Activated CD8-positive, alpha-beta memory T cell treated with anti-CD3 and anti-CD28 coated beads, Interleukin-2, amount 50 U/mL, for 1 hour (primary cell): ENCODE measurements around the gene DARS1.

ENCODE experiments used
- DNase-seq: peaks from one replicate; pipeline ENCODE4 v3.0.0-alpha.2; 2020; ENCODE audit errors: extremely low read depth

Gene DARS1

DNA sequence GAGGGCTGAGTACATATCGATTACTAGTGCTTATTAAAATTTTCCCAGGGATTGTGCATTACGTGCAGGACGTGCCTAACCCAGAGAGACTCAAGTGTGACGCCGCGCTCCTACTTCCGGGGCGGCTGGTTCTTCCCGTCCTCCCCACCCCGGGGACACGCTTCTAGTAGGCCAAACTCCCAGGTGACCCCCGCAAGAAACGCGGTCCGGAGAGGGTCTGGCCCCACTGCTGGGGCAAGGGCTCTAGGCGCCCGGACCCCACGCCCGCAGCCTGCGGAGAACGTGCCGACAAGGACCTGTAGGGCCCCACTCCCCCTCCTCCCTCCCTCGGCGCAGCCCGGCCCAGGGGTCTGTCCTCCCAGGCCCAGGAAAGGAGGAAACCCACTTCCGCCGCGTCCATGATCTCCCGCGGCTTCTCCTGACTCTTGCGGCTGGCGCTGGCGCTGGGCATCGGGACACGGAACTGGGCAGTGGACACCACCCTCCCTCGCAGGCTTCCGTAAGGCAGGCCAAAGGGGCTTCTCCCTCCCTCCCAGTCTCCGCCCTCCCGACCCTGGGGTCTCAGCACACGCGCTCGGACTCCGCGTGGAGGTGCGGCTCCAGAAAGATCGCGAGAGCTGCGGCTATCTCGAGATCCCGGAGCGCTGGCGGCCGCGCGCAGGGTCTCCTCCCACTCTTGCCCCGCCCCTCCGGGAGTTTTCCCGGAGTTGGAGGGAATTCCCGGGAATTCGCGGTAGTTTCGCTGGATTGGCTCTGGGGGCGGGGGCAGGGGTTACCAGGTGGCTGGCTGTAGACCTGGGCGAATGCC, at the start of gene DARS1:
DARS1 (minus strand) TSS at position 609 of the 808 bp plus-strand sequence; CDS start at position 451, 158 bp downstream.
- DNase-seq = no peak

DNA sequence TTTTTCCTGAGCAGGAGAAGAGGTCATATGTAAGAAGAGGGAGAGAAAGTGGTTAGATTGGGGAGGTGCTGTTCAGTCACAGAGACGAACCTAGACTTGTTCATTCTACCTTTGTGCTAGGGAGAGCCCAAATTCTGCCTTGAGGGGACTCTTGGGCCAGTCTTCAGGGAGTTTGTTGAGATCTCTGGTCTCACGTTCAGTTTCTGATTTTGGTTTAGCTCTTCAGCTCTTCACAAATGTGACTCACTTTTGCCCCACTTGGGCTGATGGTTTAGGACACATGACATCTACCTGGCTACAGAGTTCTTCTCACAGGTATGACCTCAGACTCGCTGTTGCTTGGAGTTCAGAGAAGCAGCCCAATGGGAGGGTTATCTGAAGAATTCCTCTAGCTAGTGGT, 49.2 kb upstream of the DARS1 start:
- no peak for DNase-seq

DNA sequence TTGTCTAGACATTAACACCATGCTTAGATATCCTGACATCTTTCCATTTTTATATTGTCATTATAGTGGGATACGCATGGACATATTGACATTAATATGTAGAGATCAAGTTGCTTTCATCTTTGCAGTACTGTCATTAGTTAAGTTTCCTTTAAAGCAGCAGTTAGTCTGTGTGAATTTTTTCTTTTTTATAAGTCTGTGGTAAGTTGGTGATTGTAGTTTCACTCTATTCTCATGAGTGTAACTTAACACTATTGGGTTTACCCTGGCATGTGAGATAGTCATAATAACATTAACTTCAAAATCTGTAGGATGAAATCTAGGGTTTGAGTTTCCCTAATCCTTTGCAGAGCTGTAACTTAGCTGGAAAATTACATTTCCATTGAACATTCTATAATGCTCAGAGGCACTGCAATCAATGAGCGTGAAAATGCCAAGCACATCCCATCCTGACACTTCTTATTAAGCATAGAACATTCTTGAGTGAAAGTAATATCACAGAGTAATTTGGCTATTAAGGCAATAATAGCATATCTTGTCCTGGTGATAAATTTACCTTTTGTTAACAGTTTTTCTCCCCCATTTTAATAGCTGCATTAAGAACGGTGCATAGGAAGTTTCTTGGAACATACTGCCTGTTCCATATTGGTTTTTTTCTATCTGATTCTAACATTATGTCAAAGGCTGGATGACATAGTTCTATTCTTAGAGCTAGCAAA, 47.5 kb upstream of the DARS1 start:
- DNase-seq = no peak

- no peak for DNase-seq
These were observed 46.8 kb upstream of the DARS1 start for GRCh38 chr2:136032192-136032591.

- no peak for DNase-seq
These were observed 46.3 kb upstream of the DARS1 start for GRCh38 chr2:136031711-136032110.

DNA sequence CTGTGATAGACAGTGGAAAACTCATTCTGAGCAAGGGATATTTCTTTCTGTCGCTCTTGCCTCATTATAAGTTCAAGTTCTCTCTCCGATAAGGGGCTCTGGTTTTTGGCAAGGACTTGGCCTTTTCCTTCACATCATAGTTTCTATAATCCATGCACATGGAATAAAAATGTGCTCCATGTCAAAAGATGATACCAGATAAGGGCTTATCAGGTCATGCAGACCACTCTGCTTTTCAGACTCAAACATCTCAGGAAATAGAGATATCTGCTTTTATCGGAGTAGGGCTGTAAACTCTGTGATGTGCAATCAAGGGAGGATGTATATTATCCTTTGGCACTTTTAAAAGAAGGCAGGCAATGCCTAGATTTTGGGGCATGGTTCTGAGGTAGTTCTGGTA, 45.0 kb upstream of the DARS1 start:
- no peak for DNase-seq

DNA sequence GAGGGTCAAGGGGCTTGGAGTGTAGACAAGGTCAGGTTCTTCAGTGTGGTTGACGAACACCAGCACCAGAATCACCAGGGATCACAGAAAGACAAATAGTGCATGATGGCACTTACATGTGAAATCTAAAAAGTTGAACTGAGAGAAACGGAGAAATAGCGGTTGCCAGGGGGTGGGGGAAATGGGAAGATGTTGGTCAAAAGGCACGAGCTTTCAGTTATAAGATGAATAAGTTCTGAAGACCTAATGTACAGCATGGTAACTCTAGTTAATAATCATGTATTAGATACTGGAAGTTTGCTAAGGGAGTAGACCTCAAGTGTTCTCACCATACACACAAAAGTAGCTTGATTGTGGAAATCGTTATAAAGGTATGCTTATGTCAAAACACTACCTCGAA, 43.7 kb upstream of the DARS1 start:
- DNase-seq = no peak

DNA sequence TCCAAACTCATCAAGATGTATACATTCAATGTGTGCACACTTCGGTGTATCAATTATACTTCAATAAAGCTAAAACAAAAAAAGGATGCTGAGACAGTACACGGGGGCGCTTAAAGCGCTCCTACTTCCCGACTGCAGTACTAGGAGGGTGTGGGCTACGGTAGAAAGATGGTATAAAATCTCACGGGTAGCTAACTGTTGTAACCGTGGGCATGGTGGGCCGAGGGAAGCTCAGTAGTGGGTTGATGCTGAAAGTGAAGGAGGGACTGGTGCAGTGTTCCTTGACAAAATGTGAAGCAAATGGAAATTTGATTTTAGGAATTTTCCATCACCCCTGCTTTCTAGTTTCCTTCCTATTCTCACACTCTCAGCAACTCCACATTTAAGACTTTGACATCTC, 42.6 kb upstream of the DARS1 start:
- no peak for DNase-seq

DNA sequence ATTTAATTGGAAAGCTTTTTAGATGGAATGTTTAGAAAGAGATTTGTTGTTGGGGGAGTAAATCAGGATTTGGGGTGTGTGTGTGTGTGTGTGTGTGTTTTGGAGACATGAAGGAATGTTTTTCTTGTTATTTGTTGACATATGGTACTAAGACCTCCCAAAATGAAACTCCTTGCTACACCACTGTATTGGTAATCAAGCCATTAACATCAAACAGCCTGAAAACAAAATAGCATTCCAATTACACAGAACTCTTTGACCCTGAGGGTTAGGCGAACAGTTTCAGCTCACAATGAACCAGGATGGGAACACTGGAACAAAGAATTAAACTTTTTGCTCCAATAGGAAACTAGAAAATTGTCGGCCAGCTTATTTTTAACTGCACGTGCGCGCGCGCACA, 41.7 kb upstream of the DARS1 start:
- no peak for DNase-seq

GRCh38 chr2:136025057-136025973, 39.9 kb upstream of the DARS1 start:
- DNase-seq = no peak

DNA sequence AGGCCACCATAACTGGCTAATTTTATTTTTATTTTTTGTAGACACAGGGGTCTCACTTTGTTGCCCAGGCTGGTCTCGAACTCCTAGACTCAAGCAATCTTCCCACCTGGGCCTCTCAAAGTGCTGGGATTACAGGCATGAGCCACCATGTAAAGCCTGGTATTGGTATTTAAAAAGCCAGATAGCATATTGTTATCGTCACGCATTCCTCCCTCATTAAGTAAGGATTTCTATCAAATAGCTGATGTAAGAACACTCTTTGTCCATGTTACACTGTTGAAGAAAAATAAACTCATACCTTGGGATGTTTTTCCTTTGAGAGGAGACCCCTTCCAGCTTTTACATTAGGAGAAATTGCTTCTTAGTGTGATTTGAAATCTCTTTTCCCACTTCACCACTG, 39.2 kb upstream of the DARS1 start:
- DNase-seq = no peak

DNA sequence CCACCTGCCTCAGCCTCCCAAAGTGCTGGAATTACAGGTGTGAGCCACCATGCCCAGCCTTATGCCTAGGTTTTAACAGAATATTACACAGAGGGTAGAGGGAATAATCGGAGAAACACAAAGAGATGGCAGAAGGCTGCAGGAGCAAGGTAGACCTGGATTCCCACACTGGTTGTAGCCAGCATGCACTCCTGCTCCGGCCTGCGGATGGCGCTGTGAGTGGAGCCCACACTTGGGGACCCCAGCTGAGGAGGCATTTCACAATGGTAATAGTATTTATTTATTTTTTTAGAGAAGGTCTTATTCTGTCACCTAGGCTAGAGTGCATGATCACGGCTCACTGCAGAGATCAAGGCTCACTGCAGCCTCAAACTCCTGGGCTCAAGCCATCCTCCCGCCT, 38.8 kb upstream of the DARS1 start:
- no peak for DNase-seq

- no peak for DNase-seq
These were observed 38.0 kb upstream of the DARS1 start for GRCh38 chr2:136023416-136023815.

- no peak for DNase-seq
These were observed 37.1 kb upstream of the DARS1 start for GRCh38 chr2:136022396-136023146.

DNA sequence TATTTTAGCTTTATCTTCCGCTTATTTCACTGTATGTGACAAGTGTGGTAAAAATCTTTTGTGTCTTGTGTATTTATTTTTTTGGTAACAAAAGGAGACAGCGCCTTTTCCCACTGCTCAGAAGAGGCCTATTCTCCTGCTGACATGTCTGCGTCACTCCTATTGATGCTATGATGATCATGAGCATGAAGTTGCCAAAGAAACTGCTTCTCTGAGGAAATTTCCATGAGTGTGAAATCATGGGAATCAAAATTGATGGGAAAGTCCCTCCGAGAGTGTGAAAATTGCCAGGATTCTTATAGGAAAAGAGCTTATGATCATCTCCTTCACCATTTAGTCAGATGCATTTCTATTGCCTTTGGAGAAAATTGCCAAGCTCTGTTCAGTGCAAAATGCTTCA, 36.5 kb upstream of the DARS1 start:
- no peak for DNase-seq

DNA sequence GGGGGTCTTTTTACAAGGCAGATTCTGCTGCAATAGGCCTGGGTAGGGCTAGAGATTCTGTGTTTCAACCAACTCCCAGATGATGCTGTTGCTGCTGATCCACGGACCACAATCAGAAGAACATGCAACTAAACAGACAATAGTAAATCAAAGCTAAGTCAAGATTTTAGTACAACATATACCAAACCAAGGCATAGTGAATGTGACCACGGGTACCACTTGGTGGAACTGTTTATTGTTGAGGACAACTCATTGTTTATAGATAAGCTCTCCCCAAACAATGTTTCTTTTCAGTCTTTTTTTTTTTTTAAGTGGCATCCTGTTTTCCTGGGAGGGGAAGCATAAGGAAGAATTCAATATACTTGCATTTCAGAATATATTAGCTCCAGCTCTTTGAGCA, 36.0 kb upstream of the DARS1 start:
- DNase-seq = no peak

GRCh38 chr2:136020831-136021230, 35.4 kb upstream of the DARS1 start:
- DNase-seq = no peak

- DNase-seq = no peak
These were observed 34.4 kb upstream of the DARS1 start for GRCh38 chr2:136019825-136020224.

GRCh38 chr2:136019306-136019705, 33.9 kb upstream of the DARS1 start:
- no peak for DNase-seq

GRCh38 chr2:136017786-136018185, 32.4 kb upstream of the DARS1 start:
- no peak for DNase-seq

- DNase-seq = no peak
These were observed 31.4 kb upstream of the DARS1 start for GRCh38 chr2:136016836-136017235.

DNA sequence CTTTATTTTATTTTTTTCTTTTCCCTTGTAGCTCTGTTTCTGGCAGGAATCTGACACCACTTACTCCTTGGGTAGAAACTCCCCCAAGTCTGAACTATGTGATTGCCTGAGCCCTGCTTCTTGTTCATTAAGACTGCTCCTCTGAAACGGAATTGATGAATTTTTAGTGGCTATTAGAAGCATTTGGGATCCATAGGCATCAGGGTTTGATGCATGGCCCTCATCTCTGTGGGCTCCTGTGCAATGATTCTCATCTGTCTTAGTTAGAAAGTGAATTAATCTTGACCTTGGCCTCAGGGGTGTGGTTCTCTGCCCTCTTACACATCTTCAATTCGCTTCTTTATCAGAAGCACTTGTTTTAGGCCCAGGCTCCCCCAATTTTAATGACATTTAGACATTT, 31.0 kb upstream of the DARS1 start:
- no peak for DNase-seq
